Frontal cortex (tissue), 4 donors: ENCODE measurements around the gene SMYD3. TPM values are rescaled to one million over a fixed set of nuclear protein-coding genes. Genes with fewer than 3 reads are reported as not detected.
"Not testable (repeated sequence)": the region's sequence is repeated elsewhere in the genome, so short reads cannot be mapped to it uniquely, and the experiment has no call there.

Experiments used
- DNase-seq, 2 donors: peaks; one replicate each; pipeline ENCODE4 v3.0.0; 2012; ENCODE audit warnings: low spot score in 2 of 2
- FAIRE-seq: peaks from 2 replicates; lab custom pipeline; 2012; peaks lifted over from hg19 to GRCh38; lab: Jason Lieb, UNC
- total RNA-seq: library from RNA; depleted of rRNA; stranded (reverse); fragments of >200 nt; gene quantifications from one replicate; pipeline ENCODE4 v1.2.3, GENCODE V29; 2014
- donor health status: control.
- donor health status: control.
- donor health status: control.

Gene SMYD3
- total RNA-seq, 1 donor from 2014 or later: 32.2 TPM

DNA sequence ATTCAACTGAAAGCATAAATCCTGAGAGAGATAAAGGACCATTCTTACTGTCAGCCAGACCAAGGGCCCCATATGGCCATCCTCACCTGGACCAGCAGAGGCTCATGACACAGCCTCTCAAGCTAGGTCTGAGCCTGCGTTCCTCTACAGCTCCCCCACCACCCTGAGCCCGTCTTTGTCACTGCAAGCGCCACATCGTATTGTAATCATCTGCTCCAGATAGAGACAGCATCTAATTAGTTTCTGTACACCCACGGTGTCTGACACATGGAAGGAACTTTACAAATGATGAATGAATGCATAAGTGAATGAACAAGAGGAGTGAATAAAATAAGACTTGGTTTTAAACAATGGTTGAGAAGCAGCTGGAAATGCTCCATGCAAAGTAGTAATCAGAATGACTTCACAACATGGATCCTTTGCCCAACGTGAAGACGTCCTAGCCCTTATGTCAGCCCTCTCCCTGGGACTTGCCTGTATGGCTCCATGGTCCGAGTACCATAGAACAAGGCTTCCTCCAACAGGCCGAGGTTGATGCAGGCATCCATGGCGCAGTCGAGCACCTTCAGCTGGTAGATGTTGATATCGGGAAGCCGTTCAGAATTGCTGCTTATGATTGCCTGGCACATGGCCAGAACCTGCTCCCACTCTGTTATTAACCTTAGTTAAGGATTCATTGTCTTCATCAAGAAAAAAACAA, 648.9 kb downstream of the SMYD3 start:
- DNase-seq (peak in 1 of 2 donors; percentile 11), FAIRE-seq (no peak)

DNA sequence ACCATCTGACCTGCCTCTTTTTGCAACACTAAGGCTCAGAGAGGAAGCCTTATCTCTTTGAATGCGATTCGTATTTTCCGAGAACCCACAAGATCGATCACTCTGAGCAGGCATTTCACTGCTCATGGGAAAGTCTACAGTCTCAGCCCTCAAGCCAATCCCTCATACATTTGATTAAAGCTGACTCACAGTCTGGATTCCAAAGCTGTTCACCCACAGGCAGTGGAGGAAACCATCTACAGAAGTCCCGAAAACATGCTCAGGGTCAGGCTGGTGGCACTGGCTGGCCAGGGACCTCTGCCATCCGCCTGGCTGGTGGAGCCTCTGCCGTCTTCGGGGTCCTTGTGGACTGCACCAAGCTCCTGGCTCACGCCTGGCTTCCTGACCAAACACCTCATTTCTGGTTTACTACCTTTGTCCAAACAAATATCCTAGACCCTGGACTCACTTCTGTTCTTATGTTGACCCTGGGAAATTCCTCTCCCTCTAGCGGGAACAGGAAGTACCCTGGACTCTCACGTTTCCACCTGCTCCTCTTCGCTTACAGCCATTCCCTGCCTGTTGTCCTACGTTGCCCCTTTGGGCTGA, 650.0 kb downstream of the SMYD3 start:
- FAIRE-seq: no peak

DNA sequence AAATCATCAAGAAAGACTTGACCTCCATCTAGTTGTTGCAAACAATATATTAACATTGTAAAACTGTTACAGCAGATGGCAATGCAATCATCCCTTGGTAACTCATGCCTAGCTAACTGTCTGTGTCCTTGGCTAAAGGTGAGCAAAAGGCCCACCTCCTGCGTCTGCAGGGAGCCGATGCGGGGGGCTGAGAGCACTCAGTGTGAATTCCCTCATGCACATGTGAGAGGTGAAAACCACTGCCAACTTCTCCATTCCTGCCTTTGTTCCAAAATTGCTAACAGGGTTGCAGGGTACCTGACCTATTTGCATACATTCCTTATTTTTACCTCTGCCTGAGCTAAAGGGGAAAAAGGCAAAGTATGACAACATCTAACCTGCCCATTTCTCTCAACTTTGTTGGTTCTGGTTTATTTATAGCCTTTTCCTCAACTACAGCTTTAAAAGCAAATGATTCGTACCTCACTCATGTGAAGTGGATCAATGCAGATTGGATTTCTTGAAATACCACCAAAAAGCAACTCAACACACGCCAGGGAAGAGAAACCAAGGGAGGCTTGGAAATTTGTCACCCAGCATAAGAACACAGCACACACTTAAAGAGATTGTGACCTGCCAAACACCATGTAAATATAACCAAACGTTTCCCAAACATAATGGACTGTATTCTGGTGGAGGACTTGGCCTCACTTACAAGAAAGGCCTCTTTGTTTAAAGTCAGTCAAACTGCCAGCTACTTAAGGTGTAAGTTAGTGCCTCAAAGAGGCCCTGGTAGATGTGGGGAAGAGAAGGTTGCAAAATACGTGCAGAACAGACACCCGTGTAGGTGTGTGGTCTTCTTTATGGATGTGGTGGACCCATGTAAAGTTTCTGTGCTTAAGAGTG, 651.0 kb downstream of the SMYD3 start:
- DNase-seq (no peak), FAIRE-seq (no peak)

More for the DNA sequence above, 650.0 kb downstream of the SMYD3 start:
- DNase-seq: no peak

GRCh38 chr1:245853291-245853690, 653.8 kb downstream of the SMYD3 start:
- FAIRE-seq: no peak
- DNase-seq: no peak

DNA sequence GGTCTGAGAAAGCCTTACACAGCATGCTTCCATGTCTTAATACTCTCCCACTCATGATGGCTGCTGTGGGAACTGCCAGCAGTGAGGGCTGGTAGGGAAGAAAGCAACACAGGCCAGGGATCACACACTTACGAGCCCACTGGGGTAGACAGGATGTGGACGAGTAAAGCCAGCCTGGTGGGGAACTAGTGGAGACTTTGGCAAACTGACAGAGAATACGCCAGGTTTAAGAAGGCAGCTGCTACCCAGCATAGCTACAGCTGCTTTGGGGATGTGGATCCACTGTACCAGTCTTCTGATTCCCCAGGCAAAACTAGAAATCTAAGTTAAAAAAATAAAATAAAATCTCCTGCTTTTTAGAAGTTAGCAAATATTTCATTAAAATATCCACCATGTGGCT, 664.0 kb downstream of the SMYD3 start:
- no peak for DNase-seq
- no peak for FAIRE-seq

- no peak for FAIRE-seq
- no peak for DNase-seq
Measured at GRCh38 chr1:245842106-245842505, 665.0 kb downstream of the SMYD3 start.

GRCh38 chr1:245840971-245841370, 666.1 kb downstream of the SMYD3 start:
- DNase-seq (no peak), FAIRE-seq (no peak)

DNA sequence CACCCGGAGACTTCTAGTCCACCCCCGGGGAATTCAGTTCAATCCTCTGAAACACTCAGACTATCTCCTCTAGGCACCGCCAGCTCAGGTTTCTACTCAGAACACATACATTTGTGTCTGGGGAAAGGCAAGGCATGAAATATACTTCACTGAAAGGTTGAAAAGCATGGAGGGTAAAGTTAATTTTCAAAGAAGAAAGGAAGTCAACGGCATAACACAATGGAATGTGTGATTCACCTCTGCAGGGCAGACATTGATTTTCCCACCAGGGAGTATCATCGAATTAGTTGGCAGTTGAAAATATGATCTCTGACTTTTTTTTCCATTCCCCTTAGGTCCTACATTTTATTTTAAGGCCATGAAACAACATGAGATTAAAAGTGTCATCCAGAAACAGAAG, 669.4 kb downstream of the SMYD3 start:
- no peak for FAIRE-seq
- no peak for DNase-seq

- DNase-seq (no peak), FAIRE-seq (no peak)
Measured at GRCh38 chr1:245835386-245835785, 671.7 kb downstream of the SMYD3 start.

DNA sequence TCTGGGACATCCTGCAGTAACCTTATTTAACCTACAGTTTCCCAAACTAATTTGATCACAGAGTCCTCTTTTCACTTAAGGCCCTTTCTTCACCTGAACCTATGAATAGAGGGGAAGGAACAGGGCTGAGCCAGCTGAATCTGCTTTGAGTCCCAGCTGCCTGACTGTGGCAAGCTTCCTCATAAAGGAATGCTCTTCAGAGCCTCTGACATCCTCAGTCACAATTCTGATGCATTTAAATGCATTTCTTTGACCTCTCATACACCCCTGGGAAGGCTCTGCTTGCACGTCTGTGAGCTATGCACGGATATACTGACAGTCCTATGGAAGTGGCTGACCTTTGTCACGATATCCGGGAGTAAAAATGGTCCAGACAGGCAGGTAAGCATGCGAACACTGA, 673.1 kb downstream of the SMYD3 start:
- FAIRE-seq: no peak
- no peak for DNase-seq

DNA sequence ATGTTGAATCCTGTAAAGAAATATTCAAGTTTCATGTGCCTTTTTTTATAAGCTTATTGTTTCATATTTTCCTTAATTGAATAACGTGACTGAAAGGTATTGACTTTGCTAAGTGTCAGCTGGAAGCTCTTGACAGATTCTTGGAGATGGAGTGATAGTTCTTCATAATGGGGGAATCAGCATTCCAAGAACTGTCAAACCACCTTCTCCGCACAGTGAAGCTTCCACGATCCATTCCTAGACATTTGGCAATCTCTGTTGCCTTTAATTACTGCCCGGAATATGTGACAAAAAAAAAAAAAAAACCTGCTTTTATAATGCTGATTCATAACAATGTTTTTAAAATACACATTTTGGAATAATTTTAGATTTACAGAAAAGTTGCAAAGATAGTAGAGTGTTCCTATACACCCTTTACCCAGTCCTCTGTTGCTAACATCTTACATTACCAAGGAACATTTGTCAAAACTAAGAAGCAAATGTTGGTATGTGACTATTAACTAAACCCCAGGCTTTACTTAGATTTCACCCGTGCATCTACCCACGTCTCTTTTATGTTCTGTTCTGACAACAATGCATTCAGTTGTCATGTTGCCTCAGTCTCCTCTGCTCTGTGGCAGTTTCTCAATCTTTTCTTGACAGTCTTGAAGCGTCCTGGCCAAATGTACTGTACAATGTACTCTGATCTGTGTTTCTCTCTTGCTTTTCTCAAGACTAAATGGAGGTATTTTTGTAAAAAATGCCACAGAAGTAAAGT, 674.1 kb downstream of the SMYD3 start:
- no peak for DNase-seq
- FAIRE-seq: no peak

GRCh38 chr1:245831518-245831917, 675.6 kb downstream of the SMYD3 start:
- DNase-seq: no peak
- FAIRE-seq: no peak

DNA sequence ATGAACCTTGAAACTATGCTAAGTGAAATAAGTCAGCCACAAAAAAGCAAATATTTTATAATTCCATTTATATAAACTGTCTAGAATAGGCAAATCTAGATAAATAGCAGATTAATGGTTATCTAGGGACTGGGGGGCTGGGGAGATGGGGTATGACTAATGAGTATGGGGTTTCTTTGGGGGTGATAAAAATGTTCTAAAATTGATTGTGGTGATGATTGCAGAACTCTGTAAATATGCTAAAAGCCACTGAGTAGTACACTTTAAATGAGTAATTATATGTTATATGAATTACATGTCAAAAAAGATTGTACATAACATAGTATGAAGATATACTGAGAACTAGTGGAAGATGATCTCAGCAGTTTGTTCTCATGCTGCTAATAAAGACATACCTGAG, 677.3 kb downstream of the SMYD3 start:
- DNase-seq (no peak), FAIRE-seq (no peak)

DNA sequence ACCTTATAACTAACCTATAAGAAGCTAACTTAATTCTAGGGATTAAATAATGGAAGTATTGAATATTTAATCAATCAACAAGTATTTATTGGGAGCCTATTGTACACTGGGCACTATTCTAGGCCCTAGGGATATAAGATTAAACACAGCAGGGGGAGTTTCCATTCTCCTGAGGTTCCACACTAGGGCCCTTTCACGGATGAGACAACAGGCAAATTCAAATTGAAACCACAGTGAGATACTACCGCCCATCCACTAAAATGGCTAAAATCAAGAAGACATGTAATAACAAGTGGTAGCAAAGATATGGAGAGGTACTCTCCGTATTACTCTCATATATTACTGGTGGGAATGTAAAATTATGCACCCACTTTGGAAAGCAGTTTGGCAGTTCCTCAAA, 677.9 kb downstream of the SMYD3 start:
- no peak for DNase-seq
- no peak for FAIRE-seq

DNA sequence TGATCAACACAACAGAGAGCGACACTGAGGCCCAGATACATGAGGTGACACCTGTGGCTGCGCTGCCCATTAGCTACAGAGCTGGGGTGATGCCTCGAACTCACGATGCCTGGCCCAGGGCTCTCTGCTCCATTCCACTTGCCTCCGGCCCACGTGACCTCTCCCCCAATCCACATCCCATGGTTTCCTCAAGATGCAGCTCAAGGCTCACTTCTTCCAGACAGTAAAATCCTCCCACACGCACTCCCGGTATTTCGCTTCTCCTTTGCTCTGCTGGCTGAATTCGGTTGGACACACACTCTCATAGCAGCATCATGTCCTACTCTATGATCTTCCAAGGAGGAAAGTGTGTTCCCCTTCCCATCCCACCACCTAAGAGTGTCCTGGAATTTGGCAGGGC, 679.8 kb downstream of the SMYD3 start:
- no peak for FAIRE-seq
- DNase-seq: no peak

DNA sequence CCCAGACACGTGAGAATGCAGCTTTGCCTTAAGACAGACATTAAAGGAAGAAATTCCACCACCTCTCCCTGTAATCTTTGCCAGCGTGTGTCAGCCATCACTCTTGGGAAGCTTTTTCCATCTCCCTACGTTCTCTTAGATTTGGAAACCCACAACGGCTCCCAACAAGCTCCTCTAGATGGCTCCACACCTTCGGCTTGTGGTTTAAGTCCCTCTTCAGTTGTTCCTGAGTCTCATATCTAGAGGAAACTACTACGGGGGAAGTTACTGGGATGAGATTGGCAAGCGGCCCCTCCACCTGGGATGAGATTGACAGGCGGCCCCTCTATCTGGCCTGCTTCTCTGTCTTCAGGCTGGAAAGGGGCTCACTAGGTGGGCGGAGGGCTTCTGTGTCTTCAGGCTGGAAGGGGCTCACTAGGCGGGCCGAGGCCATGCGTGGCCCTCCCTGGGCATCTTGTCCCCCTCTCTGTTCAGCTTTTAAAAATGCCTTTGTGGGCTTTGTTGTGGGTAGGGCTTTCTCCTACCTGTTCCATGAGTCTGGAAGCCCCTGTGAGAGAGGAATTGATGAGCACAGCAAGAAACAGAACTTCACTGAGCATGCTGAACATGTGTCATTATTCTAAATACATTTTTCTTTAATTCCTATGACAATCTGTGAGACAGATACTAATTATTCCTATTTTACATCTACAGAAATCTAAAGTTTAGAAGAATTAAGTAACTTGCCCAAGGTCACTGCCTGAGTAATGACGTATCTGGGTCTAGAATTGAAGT, 681.8 kb downstream of the SMYD3 start:
- DNase-seq (peak in 1 of 2 donors; percentile 35), FAIRE-seq (no peak)

GRCh38 chr1:245823408-245824147, 683.5 kb downstream of the SMYD3 start:
- no peak for DNase-seq
- no peak for FAIRE-seq

- no peak for FAIRE-seq
- no peak for DNase-seq
Measured at GRCh38 chr1:245822996-245823395, 684.1 kb downstream of the SMYD3 start.

DNA sequence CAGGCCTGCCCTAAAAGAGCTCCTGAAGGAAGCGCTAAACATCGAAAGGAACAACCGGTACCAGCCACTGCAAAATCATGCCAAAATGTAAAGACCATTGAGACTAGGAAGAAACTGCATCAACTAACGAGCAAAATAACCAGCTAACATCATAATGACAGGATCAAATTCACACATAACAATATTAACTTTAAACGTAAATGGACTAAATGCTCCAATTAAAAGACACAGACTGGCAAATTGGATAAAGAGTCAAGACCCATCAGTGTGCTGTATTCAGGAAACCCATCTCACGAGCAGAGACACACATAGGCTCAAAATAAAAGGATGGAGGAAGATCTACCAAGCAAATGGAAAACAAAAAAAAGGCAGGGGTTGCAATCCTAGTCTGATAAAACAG, 688.7 kb downstream of the SMYD3 start:
- DNase-seq, FAIRE-seq: not testable (repeated sequence)
